OCI-LY3 (cell line): ENCODE measurements around the gene LMO7.
"Not testable (repeated sequence)": the region's sequence is repeated elsewhere in the genome, so short reads cannot be mapped to it uniquely, and the experiment has no call there.

ENCODE experiments used
- CTCF ChIP-seq: fragments of 200-600, 300-600 bp; sonication (generic); IDR thresholded peaks from 2 replicates; pipeline ENCODE4 v1.5.1; 2014; ENCODE audit warnings: antibody characterized with exemption, low read length, low read depth
- EZH2phosphoT487 ChIP-seq: fragments of 200-600 bp; shearing (Covaris generic); IDR thresholded peaks from 2 replicates; pipeline ENCODE4 v1.6.1; 2018; ENCODE audit warnings: antibody characterized with exemption, mixed run types, low read depth

DNA sequence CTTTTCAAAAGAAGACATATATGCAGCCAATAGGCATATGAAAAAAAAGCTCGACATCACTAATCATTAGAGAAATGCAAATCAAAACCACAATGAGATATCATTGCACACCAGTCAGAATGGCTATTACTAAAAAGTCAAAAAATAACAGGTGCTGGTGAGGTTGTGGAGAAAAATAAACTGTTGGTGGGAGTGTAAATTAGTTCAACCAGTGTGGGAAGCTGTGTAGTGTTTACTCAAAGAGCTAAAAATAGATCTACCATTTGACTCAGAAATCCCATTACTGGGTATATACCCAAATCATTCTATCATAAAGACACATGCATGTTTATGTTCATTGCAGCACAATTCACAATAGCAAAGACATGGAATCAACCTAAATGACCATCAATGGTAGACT is 106.9 kb downstream of the LMO7 start:
- TF ChIP-seq CTCF, EZH2phosphoT487: not testable (repeated sequence)
